Mammary epithelial cell (primary cell): Measurements from ENCODE around the gene FAM181A.

ENCODE experiments used
- CTCF ChIP-seq, 2 donors: IDR thresholded peaks in 1 of 2; conservative IDR thresholded peaks in 1 of 2; 2 replicates each; pipeline ENCODE4 v1.5.1; 2011 to 2012; ENCODE audit warnings: inconsistent platforms in 2 of 2, low read length in 2 of 2, mild to moderate bottlenecking in 2 of 2, control low read depth in 1 of 2, low read depth in 1 of 2; ENCODE audit not compliant: insufficient read depth in 1 of 2; ENCODE audit errors: extremely low read depth in 1 of 2
- EZH2 ChIP-seq: IDR thresholded peaks from 2 replicates; pipeline ENCODE4 v1.6.1; 2012; ENCODE audit warnings: low read length, inconsistent platforms, borderline replicate concordance

DNA sequence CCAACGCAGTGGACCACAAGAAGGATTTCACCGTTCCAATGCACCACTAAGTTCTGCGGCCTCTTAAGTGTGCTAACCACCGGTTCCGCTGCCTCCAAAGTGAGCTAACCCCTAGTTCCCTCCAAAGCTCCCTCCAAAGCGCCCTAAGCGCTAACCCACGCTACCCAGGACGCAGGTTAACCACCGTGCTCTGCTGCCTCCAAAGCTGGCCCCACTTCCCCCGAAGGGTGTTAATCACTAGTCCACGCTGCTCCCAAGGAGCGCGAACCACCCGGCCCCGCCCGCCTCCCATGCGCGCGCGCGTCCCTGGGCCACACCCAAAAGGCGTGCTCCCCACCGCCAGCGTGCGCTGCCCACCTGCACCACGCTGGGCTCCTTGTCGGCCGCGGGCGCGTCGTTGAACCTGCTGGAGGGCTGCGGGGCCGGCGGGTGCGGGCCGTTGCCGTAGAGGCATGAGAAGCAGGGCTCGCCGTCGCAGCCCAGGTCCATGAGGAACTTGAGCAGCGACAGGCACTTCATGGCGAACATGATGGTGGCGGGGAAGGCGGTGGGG lies 11.7 kb downstream of the FAM181A start:
- no peak for TF ChIP-seq CTCF (conservative IDR thresholded peaks at IDR 0.05 in 1 of 2, IDR thresholded peaks at IDR 0.05 in 1 of 2; ENCODE audit: extremely low read depth in 1 of 2, insufficient read depth in 1 of 2, low read depth in 1 of 2, low read length in 2 of 2)
- no peak for TF ChIP-seq EZH2
